Esophagus muscularis mucosa (tissue), 4 donors: ENCODE measurements around the gene PCDHGC3. TPM values are rescaled to one million over a fixed set of nuclear protein-coding genes. Genes with fewer than 3 reads are reported as not detected.

ENCODE experiments used
- DNase-seq: peaks from one replicate; pipeline ENCODE4 v3.0.0-alpha.2; 2017; ENCODE audit errors: extremely low spot score
- H3K27ac ChIP-seq, 4 donors: fragments of 200-600 bp; sonication (generic); replicated peaks in 1 of 4; 1 replicate in 3 of 4; 2 replicates in 1 of 4; pipeline ENCODE4 v1.5.1; 2016 to 2019; ENCODE audit warnings: mild to moderate bottlenecking in 1 of 4
- H3K27me3 ChIP-seq, 4 donors: fragments of 200-600 bp; sonication (generic); one replicate each; pipeline versions ENCODE4 v1.5.1 to v1.6.0; 2016 to 2019
- H3K36me3 ChIP-seq, 4 donors: fragments of 200-600 bp; sonication (generic); one replicate each; pipeline ENCODE4 v1.5.1; 2016 to 2019
- H3K4me1 ChIP-seq, 4 donors: fragments of 200-600 bp; sonication (generic); one replicate each; pipeline ENCODE4 v1.5.1; 2016 to 2019
- H3K4me3 ChIP-seq, 4 donors: fragments of 200-600 bp; sonication (generic); 1 replicate in 2 of 4; 2 replicates in 2 of 4; pipeline ENCODE4 v1.5.1; 2016 to 2019; ENCODE audit warnings: mild to moderate bottlenecking in 4 of 4, moderate library complexity in 1 of 4
- H3K9me3 ChIP-seq, 4 donors: fragments of 200-600 bp; sonication (generic); 1 replicate in 3 of 4; 2 replicates in 1 of 4; pipeline ENCODE4 v1.5.1; 2016 to 2019
- CTCF ChIP-seq, 3 experiments: fragments of 200-600 bp in 2 of 3; fragments of 450-650 bp in 1 of 3; sonication (generic) in 2 of 3; IDR thresholded peaks; one replicate each; pipeline ENCODE4 v1.5.1; 2017 to 2019; ENCODE audit warnings: antibody characterized with exemption in 3 of 3, mild to moderate bottlenecking in 2 of 3, moderate library complexity in 1 of 3
- EP300 ChIP-seq: sonication (generic); formaldehyde crosslinking; IDR thresholded peaks from one replicate; pipeline ENCODE4 v1.6.1; 2017; ENCODE audit warnings: antibody characterized with exemption
- POLR2A ChIP-seq: fragments of 450-650 bp; IDR thresholded peaks from one replicate; pipeline ENCODE4 v1.6.1; 2017; ENCODE audit warnings: antibody characterized with exemption, moderate library complexity, mild to moderate bottlenecking, low read depth
- POLR2AphosphoS5 ChIP-seq, 2 donors: sonication (generic); formaldehyde crosslinking; IDR thresholded peaks; one replicate each; pipeline ENCODE4 v1.6.1; 2017; ENCODE audit warnings: antibody characterized with exemption in 2 of 2
- WGBS: methylation state at CpG from one replicate; pipeline ENCODE4 v1.1.5; 2018; 5-methylcytosine and 5-hydroxymethylcytosine counted together
- intact Hi-C: fragments of 100-400 bp; cut with DNase I; formaldehyde crosslinking; loops from one replicate; pipeline ENCODE4 v1.15.1; 2023
- total RNA-seq, 4 donors: library from RNA; depleted of rRNA; stranded (reverse); fragments of >200 nt; gene quantifications; one replicate each; pipeline versions ENCODE4 v1.1.0 to v1.2.1, GENCODE V29; 2016

PCDHGC3 gene
- total RNA-seq, 4 donors from 2014 or later: 56.5 to 81.1 (median 65.5) TPM

GRCh38 chr5:141434006-141434405 is 41.8 kb upstream of the PCDHGC3 start:
- intact Hi-C loops: no loop called here
- Histone ChIP-seq H3K36me3 (peaks cover 0 to 4% (median 0%) of the 10 kb centered on the region in 4 donors), H3K27ac (no peak overlapping the region), H3K4me3 (no peak overlapping the region), H3K9me3 (peaks cover 13 to 97% (median 94%) of the 10 kb centered on the region in 4 donors), H3K4me1 (no peaks in the 10 kb centered on the region), H3K27me3 (no peaks in the 10 kb centered on the region)
- no peak for DNase-seq
- WGBS: 52% methylated on average over 2 of the region's 2 CpGs
- TF ChIP-seq CTCF (IDR thresholded peaks at IDR 0.05) (no peak), EP300 (no peak), POLR2A (no peak), POLR2AphosphoS5 (IDR thresholded peaks at IDR 0.05) (no peak)

- TF ChIP-seq POLR2A (no peak), EP300 (no peak), CTCF (IDR thresholded peaks at IDR 0.05) (no peak), POLR2AphosphoS5 (IDR thresholded peaks at IDR 0.05) (no peak)
- WGBS: 90% methylated on average over 2 of the region's 2 CpGs
- DNase-seq: no peak
- peaks cover 0 to 4% (median 0%) of the 10 kb centered on the region in 4 donors for H3K36me3 ChIP-seq
- H3K4me1 ChIP-seq: peaks cover 0 to 4% (median 0%) of the 10 kb centered on the region in 4 donors
- H3K27me3 ChIP-seq: no peaks in the 10 kb centered on the region
- no peak overlapping the region for H3K4me3 ChIP-seq
- no peak overlapping the region for H3K27ac ChIP-seq
- H3K9me3 ChIP-seq: peaks cover 0 to 98% (median 92%) of the 10 kb centered on the region in 4 donors
- intact Hi-C loops: no loop called here
These were observed 38.5 kb upstream of the PCDHGC3 start for GRCh38 chr5:141437221-141437620.

GRCh38 chr5:141439411-141440141 is 36.2 kb upstream of the PCDHGC3 start:
- peaks cover 0 to 4% (median 0%) of the 10 kb centered on the region in 4 donors for H3K36me3 ChIP-seq
- intact Hi-C loops: no loop called here
- DNase-seq: no peak
- no peak overlapping the region for H3K4me3 ChIP-seq
- H3K27me3 ChIP-seq: no peaks in the 10 kb centered on the region
- H3K9me3 ChIP-seq: peaks cover 0 to 89% (median 77%) of the 10 kb centered on the region in 4 donors
- H3K27ac ChIP-seq: no peak overlapping the region
- peaks cover 0 to 4% (median 0%) of the 10 kb centered on the region in 4 donors for H3K4me1 ChIP-seq
- 70% methylated on average over 10 of the region's 10 CpGs for WGBS
- TF ChIP-seq POLR2AphosphoS5 (IDR thresholded peaks at IDR 0.05) (no peak), POLR2A (no peak), EP300 (no peak), CTCF (IDR thresholded peaks at IDR 0.05) (no peak)

- WGBS: 97% methylated on average over 9 of the region's 9 CpGs
These were observed 35.4 kb upstream of the PCDHGC3 start for GRCh38 chr5:141440341-141440740.

More at GRCh38 chr5:141440341-141440740, 35.4 kb upstream of the PCDHGC3 start:
- DNase-seq: no peak
- Histone ChIP-seq H3K9me3 (peaks cover 0 to 84% (median 77%) of the 10 kb centered on the region in 4 donors), H3K36me3 (peaks cover 0 to 4% (median 0%) of the 10 kb centered on the region in 4 donors), H3K27ac (no peak overlapping the region), H3K4me3 (no peak overlapping the region), H3K27me3 (no peaks in the 10 kb centered on the region), H3K4me1 (peaks cover 0 to 4% (median 0%) of the 10 kb centered on the region in 4 donors)
- TF ChIP-seq EP300 (no peak), POLR2A (no peak), CTCF (IDR thresholded peaks at IDR 0.05) (no peak), POLR2AphosphoS5 (IDR thresholded peaks at IDR 0.05) (no peak)
- intact Hi-C loops: no loop called here
